Sigmoid colon (tissue), 4 donors: ENCODE measurements around the gene RNF169.

Experiments
- CTCF ChIP-seq, 4 experiments: fragments of 450-650 bp in 3 of 4; fragments of 200-600 bp in 1 of 4; IDR thresholded peaks; one replicate each; pipeline ENCODE4 v1.5.1; 2016 to 2019; ENCODE audit warnings: antibody characterized with exemption in 4 of 4, mild to moderate bottlenecking in 3 of 4, moderate library complexity in 2 of 4
- EP300 ChIP-seq, 4 donors: sonication (generic); formaldehyde crosslinking; IDR thresholded peaks; one replicate each; pipeline ENCODE4 v1.6.1; 2017; ENCODE audit warnings: antibody characterized with exemption in 4 of 4
- POLR2A ChIP-seq, 2 donors: fragments of 450-650 bp; IDR thresholded peaks; one replicate each; pipeline ENCODE4 v1.6.1; 2016; ENCODE audit warnings: antibody characterized with exemption in 2 of 2, mild to moderate bottlenecking in 2 of 2, moderate library complexity in 2 of 2
- POLR2AphosphoS5 ChIP-seq, 4 donors: sonication (generic); formaldehyde crosslinking; IDR thresholded peaks; one replicate each; pipeline ENCODE4 v1.6.1; 2017; ENCODE audit warnings: antibody characterized with exemption in 4 of 4

GRCh38 chr11:74701351-74701750, 47.3 kb upstream of the RNF169 start:
- TF ChIP-seq CTCF (IDR thresholded peaks at IDR 0.05) (no peak), POLR2A (IDR thresholded peaks at IDR 0.05) (no peak), EP300 (IDR thresholded peaks at IDR 0.05) (no peak), POLR2AphosphoS5 (IDR thresholded peaks at IDR 0.05) (no peak)
